ENCODE results near the gene UMAD1.

DNA sequence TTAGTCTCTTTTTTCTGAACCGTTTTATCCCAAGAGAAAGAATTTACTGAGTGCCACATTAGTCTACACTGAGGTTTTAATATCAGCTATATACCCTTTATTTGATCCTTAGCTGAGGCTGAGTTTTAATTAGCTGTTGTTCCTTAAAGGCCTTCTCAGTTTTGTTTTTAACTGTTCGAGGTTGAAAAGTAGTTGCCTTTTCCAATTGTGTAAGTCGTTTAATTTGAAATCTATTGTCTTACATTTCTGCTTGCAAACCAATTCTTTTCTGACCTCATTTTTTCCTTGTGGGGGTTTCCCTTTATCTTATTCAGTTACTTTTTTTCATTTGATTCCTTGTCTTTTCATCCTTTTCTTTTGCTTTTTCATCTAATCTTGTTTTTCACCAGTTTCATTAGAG is 30.8 kb downstream of the UMAD1 start:
- TF ChIP-seq, protein P1, sequence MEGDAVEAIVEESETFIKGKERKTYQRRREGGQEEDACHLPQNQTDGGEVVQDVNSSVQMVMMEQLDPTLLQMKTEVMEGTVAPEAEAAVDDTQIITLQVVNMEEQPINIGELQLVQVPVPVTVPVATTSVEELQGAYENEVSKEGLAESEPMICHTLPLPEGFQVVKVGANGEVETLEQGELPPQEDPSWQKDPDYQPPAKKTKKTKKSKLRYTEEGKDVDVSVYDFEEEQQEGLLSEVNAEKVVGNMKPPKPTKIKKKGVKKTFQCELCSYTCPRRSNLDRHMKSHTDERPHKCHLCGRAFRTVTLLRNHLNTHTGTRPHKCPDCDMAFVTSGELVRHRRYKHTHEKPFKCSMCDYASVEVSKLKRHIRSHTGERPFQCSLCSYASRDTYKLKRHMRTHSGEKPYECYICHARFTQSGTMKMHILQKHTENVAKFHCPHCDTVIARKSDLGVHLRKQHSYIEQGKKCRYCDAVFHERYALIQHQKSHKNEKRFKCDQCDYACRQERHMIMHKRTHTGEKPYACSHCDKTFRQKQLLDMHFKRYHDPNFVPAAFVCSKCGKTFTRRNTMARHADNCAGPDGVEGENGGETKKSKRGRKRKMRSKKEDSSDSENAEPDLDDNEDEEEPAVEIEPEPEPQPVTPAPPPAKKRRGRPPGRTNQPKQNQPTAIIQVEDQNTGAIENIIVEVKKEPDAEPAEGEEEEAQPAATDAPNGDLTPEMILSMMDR (CRISPR knock-in tag; IDR thresholded peaks at IDR 0.05) = no peak
- TF ChIP-seq NR2C2 (CRISPR knock-in tag; IDR thresholded peaks at IDR 0.05; ENCODE audit: borderline replicate concordance) = no peak
- TF ChIP-seq, protein P2, sequence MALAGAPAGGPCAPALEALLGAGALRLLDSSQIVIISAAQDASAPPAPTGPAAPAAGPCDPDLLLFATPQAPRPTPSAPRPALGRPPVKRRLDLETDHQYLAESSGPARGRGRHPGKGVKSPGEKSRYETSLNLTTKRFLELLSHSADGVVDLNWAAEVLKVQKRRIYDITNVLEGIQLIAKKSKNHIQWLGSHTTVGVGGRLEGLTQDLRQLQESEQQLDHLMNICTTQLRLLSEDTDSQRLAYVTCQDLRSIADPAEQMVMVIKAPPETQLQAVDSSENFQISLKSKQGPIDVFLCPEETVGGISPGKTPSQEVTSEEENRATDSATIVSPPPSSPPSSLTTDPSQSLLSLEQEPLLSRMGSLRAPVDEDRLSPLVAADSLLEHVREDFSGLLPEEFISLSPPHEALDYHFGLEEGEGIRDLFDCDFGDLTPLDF (CRISPR knock-in tag; IDR thresholded peaks at IDR 0.05) = no peak
- TF ChIP-seq NFKB2 (CRISPR knock-in tag; IDR thresholded peaks at IDR 0.05; ENCODE audit: borderline replicate concordance) = no peak
- no peak for TF ChIP-seq TP53 (CRISPR knock-in tag; conservative IDR thresholded peaks at IDR 0.05)
- no peak for TF ChIP-seq ZNF343 (CRISPR knock-in tag; IDR thresholded peaks at IDR 0.05)
- TF ChIP-seq, protein P3, sequence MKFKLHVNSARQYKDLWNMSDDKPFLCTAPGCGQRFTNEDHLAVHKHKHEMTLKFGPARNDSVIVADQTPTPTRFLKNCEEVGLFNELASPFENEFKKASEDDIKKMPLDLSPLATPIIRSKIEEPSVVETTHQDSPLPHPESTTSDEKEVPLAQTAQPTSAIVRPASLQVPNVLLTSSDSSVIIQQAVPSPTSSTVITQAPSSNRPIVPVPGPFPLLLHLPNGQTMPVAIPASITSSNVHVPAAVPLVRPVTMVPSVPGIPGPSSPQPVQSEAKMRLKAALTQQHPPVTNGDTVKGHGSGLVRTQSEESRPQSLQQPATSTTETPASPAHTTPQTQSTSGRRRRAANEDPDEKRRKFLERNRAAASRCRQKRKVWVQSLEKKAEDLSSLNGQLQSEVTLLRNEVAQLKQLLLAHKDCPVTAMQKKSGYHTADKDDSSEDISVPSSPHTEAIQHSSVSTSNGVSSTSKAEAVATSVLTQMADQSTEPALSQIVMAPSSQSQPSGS (CRISPR knock-in tag; IDR thresholded peaks at IDR 0.05) = no peak
- TF ChIP-seq JUND (CRISPR knock-in tag; IDR thresholded peaks at IDR 0.05) = no peak
- TF ChIP-seq, protein P4, sequence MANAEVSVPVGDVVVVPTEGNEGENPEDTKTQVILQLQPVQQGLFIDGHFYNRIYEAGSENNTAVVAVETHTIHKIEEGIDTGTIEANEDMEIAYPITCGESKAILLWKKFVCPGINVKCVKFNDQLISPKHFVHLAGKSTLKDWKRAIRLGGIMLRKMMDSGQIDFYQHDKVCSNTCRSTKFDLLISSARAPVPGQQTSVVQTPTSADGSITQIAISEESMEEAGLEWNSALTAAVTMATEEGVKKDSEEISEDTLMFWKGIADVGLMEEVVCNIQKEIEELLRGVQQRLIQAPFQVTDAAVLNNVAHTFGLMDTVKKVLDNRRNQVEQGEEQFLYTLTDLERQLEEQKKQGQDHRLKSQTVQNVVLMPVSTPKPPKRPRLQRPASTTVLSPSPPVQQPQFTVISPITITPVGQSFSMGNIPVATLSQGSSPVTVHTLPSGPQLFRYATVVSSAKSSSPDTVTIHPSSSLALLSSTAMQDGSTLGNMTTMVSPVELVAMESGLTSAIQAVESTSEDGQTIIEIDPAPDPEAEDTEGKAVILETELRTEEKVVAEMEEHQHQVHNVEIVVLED (CRISPR knock-in tag; IDR thresholded peaks at IDR 0.05; ENCODE audit: borderline replicate concordance) = no peak
- TF ChIP-seq YY1 (IDR thresholded peaks at IDR 0.05; ENCODE audit: insufficient read depth, insufficient replicate concordance, low read depth, low read length) = no peak
